HepG2 (cell line): ENCODE results near the gene MAP3K4. TPM values are rescaled to one million over a fixed set of nuclear protein-coding genes. Genes with fewer than 3 reads are reported as not detected.

Experiments
- ARNT ChIP-seq: fragments of 450-650 bp; IDR thresholded peaks from 2 replicates; pipeline ENCODE4 v1.6.1; 2017
- CBFB ChIP-seq: sonication (generic); formaldehyde crosslinking; IDR thresholded peaks from 2 replicates; pipeline ENCODE4 v1.4.0; 2020; ENCODE audit warnings: missing genetic modification reagents
- CEBPB ChIP-seq: IDR thresholded peaks from 2 replicates; pipeline ENCODE4 v1.6.1; 2011; ENCODE audit warnings: low read depth, low read length, improper control_type of control experiment, borderline replicate concordance
- DMAP1 ChIP-seq: IDR thresholded peaks from 2 replicates; pipeline ENCODE4 v1.6.1; 2016
- MTF2 ChIP-seq: sonication (generic); formaldehyde crosslinking; IDR thresholded peaks from 2 replicates; pipeline ENCODE4 v1.5.0; 2020; ENCODE audit warnings: missing genetic modification reagents, borderline replicate concordance
- PRPF4 ChIP-seq: fragments of 200-400 bp; formaldehyde crosslinking; IDR thresholded peaks from 2 replicates; pipeline ENCODE4 v1.6.1; 2016; ENCODE audit warnings: low read length, low read depth; ENCODE audit not compliant: poor library complexity, severe bottlenecking
- RBFOX2 ChIP-seq: fragments of 200-400 bp; formaldehyde crosslinking; IDR thresholded peaks from 2 replicates; pipeline ENCODE4 v1.6.1; 2017; ENCODE audit warnings: low read depth, mild to moderate bottlenecking, low read length
- SAP130 ChIP-seq: IDR thresholded peaks from 2 replicates; pipeline ENCODE4 v1.6.1; 2016; ENCODE audit warnings: low read depth
- SMAD1 ChIP-seq: sonication (generic); formaldehyde crosslinking; IDR thresholded peaks from 2 replicates; pipeline ENCODE4 v1.4.0; 2020; ENCODE audit warnings: missing genetic modification reagents, low read depth, mild to moderate bottlenecking, borderline replicate concordance
- ZBTB42 ChIP-seq: sonication (generic); formaldehyde crosslinking; IDR thresholded peaks from 2 replicates; pipeline ENCODE4 v1.5.0; 2020; ENCODE audit warnings: mild to moderate bottlenecking, missing genetic modification reagents
- ZBTB7A ChIP-seq: sonication (generic); formaldehyde crosslinking; IDR thresholded peaks from 2 replicates; pipeline ENCODE4 v1.8.0; 2022; ENCODE audit warnings: mild to moderate bottlenecking, missing genetic modification reagents
- ZNF318 ChIP-seq: sonication (generic); formaldehyde crosslinking; IDR thresholded peaks from 2 replicates; pipeline ENCODE4 v1.4.0; 2020; ENCODE audit warnings: mild to moderate bottlenecking, missing genetic modification reagents
- ZNF451 ChIP-seq: sonication (generic); formaldehyde crosslinking; IDR thresholded peaks from 2 replicates; pipeline ENCODE4 v1.5.0; 2020; ENCODE audit warnings: mild to moderate bottlenecking, missing genetic modification reagents
- ZNF619 ChIP-seq: sonication (generic); formaldehyde crosslinking; IDR thresholded peaks from 2 replicates; pipeline ENCODE4 v1.4.0; 2020; ENCODE audit warnings: mild to moderate bottlenecking, missing genetic modification reagents
- ZNF737 ChIP-seq: sonication (generic); formaldehyde crosslinking; IDR thresholded peaks from 2 replicates; pipeline ENCODE4 v1.5.0; 2020; ENCODE audit warnings: missing genetic modification reagents, mild to moderate bottlenecking, borderline replicate concordance
- ZNF850 ChIP-seq: sonication (generic); formaldehyde crosslinking; conservative IDR thresholded peaks from 2 replicates; pipeline ENCODE4 v1.9.0; 2021; ENCODE audit warnings: mild to moderate bottlenecking, missing genetic modification reagents
- polyA plus RNA-seq, 8 experiments: library from polyadenylated mRNA; depleted of rRNA in 3 of 8; stranded (reverse) in 7 of 8; unstranded in 1 of 8; fragments of >200 nt; fragmentation: Illumina TruSeq in 4 of 8; extraction: Trizol in 4 of 8; gene quantifications; 2 replicates each; pipeline versions ENCODE4 v1.2.1 to v1.2.3, GENCODE V29; 2011 to 2016; ENCODE audit warnings: low read depth in 4 of 8, missing spikeins in 1 of 8, mixed read lengths in 1 of 8; ENCODE audit not compliant: insufficient read depth in 1 of 8
- total RNA-seq, 5 experiments: library from RNA; depleted of rRNA; stranded (reverse); fragments of >200 nt; fragmentation: Illumina TruSeq; extraction: Trizol; gene quantifications; 2 replicates each; pipeline ENCODE4 v1.2.3, GENCODE V29; 2016; ENCODE audit warnings: low read depth in 1 of 5
- TF ChIP-seq, protein P1 (sequence below): sonication (generic); formaldehyde crosslinking; IDR thresholded peaks from 2 replicates; pipeline ENCODE4 v1.8.1; 2023; ENCODE audit warnings: mild to moderate bottlenecking, missing genetic modification reagents, borderline replicate concordance
- TF ChIP-seq, protein P2 (sequence below): sonication (generic); formaldehyde crosslinking; IDR thresholded peaks from 2 replicates; pipeline ENCODE4 v1.8.0; 2022; ENCODE audit warnings: missing genetic modification reagents, mild to moderate bottlenecking, borderline replicate concordance

MAP3K4 gene
- total and polyA plus RNA-seq, 2 of the 13 experiments (the other 11 are each of a cell fraction or from before 2014, with no cell fraction given): 12.9 to 33.6 TPM

- no peak for TF ChIP-seq RBFOX2
- TF ChIP-seq, protein P1, sequence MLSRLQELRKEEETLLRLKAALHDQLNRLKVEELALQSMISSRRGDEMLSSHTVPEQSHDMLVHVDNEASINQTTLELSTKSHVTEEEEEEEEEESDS: no peak
- 0 out of 2 replicates have a peak, but pooled peaks have one; percentile 16 for TF ChIP-seq ZNF619 (CRISPR knock-in tag)
- no peak for TF ChIP-seq ZNF737 (CRISPR knock-in tag)
- TF ChIP-seq, protein P2, sequence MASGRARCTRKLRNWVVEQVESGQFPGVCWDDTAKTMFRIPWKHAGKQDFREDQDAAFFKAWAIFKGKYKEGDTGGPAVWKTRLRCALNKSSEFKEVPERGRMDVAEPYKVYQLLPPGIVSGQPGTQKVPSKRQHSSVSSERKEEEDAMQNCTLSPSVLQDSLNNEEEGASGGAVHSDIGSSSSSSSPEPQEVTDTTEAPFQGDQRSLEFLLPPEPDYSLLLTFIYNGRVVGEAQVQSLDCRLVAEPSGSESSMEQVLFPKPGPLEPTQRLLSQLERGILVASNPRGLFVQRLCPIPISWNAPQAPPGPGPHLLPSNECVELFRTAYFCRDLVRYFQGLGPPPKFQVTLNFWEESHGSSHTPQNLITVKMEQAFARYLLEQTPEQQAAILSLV (CRISPR knock-in tag): no peak
- TF ChIP-seq ZBTB42: no peak; the same call in 1 of the 2 replicates
- no peak for TF ChIP-seq PRPF4
- TF ChIP-seq SAP130: peak; percentile 59
- no peak; the same call in 1 of the 2 replicates for TF ChIP-seq ZBTB7A
- no peak for TF ChIP-seq ZNF850 (CRISPR knock-in tag)
- no peak for TF ChIP-seq ZNF318 (CRISPR knock-in tag)
- no peak for TF ChIP-seq CEBPB
- peak; percentile 15; the same call in 1 of the 2 replicates for TF ChIP-seq DMAP1 (CRISPR knock-in tag)
- no peak for TF ChIP-seq SMAD1 (CRISPR knock-in tag)
- TF ChIP-seq MTF2: no peak; the same call in 1 of the 2 replicates
- no peak; the same call in 1 of the 2 replicates for TF ChIP-seq CBFB (CRISPR knock-in tag)
- TF ChIP-seq ARNT: no peak
- peak; percentile 19; the same call in 1 of the 2 replicates for TF ChIP-seq ZNF451 (CRISPR knock-in tag)
These were observed 751 bp downstream of the MAP3K4 start (continued) for GRCh38 chr6:160992061-160992979.
